HG03139 (cell line): ENCODE results near the gene HLA-E.
"Not testable (repeated sequence)": the region's sequence is repeated elsewhere in the genome, so short reads cannot be mapped to it uniquely, and the experiment has no call there.

Experiments
- ATAC-seq: cut with Tn5 transposase; IDR thresholded peaks from one replicate; pipeline ENCODE4 v1.9.1; 2021; ENCODE audit not compliant: unreplicated experiment

HLA-E gene

GRCh38 chr6:30489081-30490025 is at the start of gene HLA-E:
Gene HLA-E, plus strand, starts transcription at chr6:30489509. Its CDS starts 23 bp downstream, at chr6:30489532.
- peak; percentile 70 for ATAC-seq

DNA sequence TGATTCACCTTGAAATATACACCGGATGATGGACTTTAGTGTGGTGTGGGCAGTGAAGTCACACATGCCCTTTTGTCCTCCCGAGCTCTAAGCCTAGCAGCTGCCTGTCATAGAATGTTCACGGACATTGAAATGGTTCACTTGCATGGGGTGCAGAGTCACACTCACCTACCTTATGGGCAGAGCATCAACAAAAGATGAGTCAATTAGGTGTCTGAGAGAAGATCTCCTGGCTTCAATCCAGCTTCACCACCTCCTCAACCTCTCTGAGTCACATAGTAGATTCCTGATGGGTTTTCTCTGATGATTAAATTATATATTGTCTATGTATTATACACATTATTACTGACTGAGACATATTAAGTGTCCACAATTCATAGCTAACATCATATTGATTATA is 48.1 kb upstream of the HLA-E start:
- ATAC-seq: no peak

DNA sequence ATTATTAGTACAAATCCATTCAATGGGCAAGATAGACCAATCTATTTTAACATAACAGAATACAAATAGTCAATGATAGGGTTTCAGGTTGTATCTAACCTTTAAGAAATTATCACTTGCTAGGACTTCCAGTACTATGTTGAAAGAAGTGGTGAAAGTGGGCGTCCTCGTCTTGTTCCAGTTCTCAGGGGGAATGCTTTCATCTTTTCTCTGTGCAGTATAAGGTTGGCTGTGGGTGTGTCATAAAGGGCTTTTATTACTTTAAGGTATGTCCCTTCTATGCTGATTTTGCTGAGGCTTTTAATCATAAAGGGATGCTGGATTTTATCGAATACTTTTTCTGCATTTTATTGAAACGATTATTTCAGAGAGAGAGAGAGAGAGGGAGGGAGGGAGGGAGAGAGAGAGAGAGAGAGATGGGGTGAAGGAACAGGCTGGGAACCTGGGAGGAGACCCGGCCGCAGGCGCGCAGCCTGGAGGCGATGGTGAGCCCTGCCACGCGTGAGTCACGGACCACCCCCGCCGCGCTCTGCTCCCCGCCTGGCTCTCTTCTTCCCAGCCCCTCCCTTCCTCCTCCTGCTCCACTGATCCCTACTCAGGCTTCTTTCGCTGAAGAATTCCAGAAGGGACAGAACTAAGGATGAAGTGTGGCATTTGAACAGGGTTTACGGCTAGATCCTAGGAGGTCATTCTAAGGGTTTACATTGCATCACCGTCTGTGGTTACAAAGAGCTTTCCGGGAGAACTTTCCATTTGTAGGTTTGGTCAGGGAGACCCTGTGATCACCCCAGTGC is 45.5 kb upstream of the HLA-E start:
- no peak for ATAC-seq

DNA sequence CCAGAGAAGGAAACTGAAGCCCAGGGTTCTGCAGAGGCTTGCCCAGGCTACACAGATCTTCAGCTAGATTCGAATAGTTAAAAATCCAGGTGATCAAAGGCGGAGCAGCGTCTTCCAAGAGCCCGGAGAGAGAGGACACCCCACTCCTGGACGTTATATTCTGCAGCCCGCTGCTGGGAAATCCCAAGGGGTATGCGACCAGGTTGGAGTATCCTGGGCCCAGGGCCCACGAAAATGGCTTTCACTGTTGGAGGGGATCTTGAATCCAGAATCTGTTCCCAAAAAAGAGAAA is 44.9 kb upstream of the HLA-E start:
- no peak for ATAC-seq

- ATAC-seq: no peak
Measured at GRCh38 chr6:30446259-30446658, 43.0 kb upstream of the HLA-E start.

DNA sequence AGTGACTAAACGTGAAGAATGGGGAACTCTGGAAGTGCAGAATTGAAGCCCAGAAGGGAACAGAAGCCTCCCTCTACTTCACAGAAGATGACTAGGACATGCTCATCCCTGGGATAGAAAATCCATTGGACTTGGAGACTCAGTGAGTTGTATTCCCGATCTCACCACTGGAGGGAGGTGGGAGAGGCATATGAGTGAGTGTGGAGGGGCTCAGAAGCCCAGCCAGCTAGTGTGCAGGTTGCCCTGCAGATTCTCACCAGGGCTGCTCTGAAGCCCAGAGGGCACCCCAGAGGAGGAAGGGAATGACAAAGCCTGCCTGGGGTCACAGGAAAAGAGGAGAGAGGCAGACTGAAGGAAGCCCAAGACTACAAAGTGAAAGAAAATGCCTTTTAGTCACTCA is 42.1 kb upstream of the HLA-E start:
- ATAC-seq: no peak

GRCh38 chr6:30450548-30450908 is 38.8 kb upstream of the HLA-E start:
- no peak for ATAC-seq

DNA sequence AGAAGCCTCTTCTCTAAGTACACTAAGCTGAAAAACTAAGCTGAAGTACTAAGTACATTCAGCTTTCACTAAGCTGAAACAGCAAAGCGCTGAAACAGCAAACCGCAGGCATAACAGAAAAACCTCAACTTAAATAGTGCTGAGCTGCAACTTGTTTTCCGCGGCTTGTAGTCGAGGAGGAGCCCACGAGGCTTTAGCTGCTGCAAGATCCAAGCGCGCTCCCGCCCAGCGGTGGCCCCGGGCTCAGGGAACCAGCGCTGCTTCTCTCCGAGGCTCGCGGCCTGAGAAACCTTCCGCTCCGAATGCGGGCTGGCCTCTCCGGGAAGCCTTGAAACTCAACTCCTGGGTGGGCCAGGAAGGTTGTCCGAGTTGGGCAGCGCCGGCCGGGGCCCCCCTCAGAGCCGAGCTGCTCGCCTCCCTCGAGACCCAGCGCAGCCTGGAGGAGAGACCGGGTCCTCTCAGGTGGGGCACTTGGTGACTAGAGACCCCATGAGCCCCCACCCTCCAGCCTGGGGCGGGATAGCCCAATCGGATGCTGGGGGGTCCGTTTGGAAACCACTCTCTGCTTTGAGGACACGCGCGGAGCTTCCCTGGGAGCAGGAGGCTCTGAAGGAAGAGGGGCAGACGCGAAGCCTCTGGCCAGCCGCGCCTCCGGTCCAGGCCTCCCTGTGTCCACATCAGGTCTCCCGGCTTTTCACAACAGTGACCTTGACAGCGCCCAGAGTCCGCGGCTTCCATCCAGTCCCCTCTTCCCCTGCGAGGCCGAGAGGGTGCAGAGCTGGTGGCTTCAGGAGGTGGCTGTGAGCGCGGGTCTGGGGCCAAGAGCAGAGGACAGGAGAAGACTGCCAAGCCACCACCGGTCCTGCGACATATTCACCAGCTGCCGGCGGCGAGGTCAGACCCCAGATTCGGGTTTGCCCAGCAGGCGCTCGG is 38.1 kb upstream of the HLA-E start:
- no peak for ATAC-seq

- ATAC-seq: no peak
Measured at GRCh38 chr6:30452736-30453507, 36.4 kb upstream of the HLA-E start.

GRCh38 chr6:30453508-30454116 is 35.7 kb upstream of the HLA-E start:
- no peak for ATAC-seq

- ATAC-seq: no peak
Measured at GRCh38 chr6:30459145-30459544, 30.2 kb upstream of the HLA-E start.

GRCh38 chr6:30461055-30461454 is 28.3 kb upstream of the HLA-E start:
- no peak for ATAC-seq

GRCh38 chr6:30462482-30462881 is 26.8 kb upstream of the HLA-E start:
- ATAC-seq: no peak

- ATAC-seq: no peak
Measured at GRCh38 chr6:30463242-30463641, 26.1 kb upstream of the HLA-E start.

DNA sequence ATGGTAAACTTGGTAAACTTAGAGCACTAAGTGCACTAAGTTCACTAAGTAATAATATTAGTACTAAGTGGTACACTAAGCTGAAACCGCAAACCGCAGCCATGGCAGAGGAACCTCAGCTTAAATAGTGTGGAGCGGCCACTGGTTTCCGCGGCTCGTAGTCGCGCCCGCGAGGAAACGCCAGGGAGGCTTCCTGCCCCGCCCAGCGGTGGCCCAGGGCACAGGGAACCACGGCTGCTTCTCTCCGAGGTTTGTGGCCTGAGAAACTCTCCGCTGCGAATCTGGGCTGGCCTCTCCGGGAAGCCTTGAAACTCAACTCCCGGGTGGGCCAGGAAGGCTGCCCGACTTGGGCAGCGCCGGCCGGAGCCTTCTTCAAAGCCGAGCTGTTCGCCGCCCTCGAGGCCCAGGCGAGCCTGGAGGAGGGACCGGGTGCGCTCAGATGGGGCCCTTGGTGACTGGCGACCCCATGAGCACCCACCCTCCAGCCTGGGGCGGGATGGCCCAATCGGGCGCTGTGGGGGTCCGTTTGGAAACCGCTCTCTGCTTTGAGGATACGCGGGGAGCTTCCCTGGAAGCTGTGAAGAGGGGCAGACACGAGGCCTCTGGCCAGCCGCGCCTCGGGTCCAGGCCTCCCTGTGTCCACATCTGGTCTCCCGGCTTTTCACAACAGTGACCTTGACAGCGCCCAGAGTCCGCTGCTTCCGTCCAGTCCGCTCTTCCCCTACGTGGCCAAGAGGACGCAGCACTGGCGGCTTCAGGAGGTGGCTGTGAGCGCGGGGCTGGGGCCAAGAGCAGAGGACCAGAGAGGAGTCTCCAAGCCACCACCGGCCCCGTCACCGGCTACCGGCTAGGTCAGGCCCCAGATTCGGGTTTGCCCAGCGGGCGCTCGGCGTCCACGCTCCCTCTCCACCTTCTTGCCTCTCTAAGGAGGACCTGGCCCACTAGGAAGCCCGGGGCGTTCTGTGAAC is 25.4 kb upstream of the HLA-E start:
- no peak for ATAC-seq

DNA sequence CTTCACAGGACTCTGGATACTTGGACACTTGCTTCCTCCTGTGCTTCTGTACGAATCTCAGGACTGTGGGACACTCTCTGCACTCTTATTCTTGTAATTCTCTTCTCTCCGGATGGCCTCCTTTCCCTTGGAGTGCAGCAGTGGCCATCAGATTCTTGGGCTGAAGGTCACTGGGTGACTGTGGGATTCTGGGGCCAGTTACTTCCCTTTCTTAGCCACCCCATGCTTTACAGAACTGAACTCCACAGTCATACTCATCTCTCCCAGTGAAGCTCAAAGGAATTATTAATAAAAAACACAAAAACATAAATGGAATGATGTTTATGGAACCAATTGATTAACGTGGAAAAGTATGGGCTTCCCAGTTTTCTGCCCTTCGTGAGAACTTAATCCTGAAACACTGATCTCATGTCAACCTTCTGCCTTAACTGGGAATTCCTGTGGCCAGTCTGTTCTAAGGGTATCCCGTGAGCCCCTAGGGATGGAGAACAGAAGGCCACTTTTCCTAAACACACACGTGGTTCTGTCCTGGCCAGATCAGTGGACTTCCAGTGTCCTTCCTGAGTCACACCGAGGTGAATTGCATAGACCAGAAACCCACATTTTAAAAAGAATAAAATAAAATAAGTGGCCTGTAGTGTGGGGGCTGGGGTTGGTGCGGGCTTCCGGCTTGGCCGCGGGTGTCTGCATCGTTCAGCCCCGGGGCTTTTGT is 23.6 kb upstream of the HLA-E start:
- no peak for ATAC-seq

- ATAC-seq: no peak
Measured at GRCh38 chr6:30470968-30471367, 18.3 kb upstream of the HLA-E start.

DNA sequence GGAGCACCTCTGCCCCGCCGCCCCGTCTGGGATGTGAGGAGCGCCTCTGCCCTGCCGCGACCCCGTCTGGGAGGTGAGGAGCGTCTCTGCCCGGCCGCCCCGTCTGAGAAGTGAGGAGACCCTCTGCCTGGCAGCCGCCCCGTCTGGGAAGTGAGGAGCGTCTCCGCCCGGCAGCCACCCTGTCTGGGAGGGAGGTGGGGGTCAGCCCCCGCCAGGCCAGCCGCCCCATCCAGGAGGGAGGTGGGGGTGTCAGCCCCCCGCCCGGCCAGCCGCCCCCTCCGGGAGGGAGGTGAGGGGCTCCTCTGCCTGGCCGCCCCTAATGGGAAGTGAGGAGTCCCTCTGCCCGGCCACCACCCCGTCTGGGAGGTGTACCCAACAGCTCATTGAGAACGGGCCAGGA is 14.2 kb upstream of the HLA-E start:
- ATAC-seq: not testable (repeated sequence)
